ENCODE measurements around the gene GUCA2B.

DNA sequence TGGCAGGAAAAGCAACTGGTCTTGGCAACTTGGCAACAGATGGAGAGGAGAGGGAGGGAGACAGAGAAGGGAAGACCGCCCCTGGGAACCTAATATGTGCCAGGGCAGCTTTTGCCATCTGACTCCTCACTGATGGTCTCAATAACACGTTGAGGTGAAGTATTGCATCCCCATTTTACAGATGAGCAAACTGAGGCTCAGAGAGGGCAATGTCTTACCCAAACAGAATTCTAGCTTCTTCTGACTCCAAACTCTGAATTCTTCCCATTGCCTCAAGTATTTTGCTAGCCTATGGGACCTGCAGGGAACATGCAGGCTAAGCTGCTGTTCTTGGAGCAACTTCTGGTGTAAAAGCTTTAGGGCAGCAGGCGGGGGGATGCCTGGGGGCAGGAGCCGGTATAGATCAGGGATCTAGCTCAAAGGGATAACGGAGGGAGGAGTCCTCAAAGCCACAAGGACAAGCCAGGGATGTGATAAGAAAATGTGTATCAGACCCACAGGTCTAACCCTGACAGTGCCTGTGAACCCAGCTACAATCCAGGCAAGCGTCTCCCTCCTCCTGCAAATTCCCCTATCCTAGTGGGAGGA lies 18.6 kb downstream of the GUCA2B start:
- TF ChIP-seq, protein P1, sequence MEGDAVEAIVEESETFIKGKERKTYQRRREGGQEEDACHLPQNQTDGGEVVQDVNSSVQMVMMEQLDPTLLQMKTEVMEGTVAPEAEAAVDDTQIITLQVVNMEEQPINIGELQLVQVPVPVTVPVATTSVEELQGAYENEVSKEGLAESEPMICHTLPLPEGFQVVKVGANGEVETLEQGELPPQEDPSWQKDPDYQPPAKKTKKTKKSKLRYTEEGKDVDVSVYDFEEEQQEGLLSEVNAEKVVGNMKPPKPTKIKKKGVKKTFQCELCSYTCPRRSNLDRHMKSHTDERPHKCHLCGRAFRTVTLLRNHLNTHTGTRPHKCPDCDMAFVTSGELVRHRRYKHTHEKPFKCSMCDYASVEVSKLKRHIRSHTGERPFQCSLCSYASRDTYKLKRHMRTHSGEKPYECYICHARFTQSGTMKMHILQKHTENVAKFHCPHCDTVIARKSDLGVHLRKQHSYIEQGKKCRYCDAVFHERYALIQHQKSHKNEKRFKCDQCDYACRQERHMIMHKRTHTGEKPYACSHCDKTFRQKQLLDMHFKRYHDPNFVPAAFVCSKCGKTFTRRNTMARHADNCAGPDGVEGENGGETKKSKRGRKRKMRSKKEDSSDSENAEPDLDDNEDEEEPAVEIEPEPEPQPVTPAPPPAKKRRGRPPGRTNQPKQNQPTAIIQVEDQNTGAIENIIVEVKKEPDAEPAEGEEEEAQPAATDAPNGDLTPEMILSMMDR (IDR thresholded peaks at IDR 0.05): no peak
- TF ChIP-seq POLR2A (IDR thresholded peaks at IDR 0.05): no peak
- no peak for TF ChIP-seq POLR2AphosphoS5 (IDR thresholded peaks at IDR 0.05)

All from prostate gland (tissue), 2 donors.